ENCODE results near the gene PGM2L1.

DNA sequence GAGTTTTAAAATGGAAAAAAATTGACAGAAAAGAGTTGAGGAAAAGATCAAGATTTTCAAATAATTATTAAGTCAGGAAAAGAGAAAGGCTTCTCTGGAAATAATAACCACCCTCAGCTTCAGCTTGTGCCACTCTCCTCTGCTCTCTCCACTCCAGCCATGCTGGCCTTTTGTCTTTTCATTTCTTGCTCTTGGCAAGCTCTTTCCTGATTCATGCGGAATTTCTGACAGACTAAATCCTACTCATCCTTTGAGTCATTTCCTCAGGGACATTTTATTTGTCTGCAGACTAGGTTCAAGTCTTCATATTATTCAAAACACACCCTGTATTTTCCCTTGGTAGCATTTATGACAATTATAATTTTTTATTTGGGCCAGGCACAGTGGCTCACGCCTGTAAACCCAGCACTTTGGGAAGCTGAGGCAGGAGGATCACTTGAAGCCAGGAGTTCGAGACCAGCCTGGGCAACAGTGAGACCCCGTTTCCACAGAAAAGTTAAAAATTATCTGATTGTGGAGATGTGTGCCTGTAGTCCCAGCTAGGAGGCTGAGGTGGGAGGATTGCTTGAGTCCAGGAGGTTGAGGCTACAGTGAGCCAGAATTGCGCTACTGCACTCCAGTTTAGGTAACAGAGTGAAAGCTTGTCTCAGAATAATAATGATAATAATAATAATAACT is 79.0 kb downstream of the PGM2L1 start:
- TF ChIP-seq, protein P1, sequence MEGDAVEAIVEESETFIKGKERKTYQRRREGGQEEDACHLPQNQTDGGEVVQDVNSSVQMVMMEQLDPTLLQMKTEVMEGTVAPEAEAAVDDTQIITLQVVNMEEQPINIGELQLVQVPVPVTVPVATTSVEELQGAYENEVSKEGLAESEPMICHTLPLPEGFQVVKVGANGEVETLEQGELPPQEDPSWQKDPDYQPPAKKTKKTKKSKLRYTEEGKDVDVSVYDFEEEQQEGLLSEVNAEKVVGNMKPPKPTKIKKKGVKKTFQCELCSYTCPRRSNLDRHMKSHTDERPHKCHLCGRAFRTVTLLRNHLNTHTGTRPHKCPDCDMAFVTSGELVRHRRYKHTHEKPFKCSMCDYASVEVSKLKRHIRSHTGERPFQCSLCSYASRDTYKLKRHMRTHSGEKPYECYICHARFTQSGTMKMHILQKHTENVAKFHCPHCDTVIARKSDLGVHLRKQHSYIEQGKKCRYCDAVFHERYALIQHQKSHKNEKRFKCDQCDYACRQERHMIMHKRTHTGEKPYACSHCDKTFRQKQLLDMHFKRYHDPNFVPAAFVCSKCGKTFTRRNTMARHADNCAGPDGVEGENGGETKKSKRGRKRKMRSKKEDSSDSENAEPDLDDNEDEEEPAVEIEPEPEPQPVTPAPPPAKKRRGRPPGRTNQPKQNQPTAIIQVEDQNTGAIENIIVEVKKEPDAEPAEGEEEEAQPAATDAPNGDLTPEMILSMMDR (IDR thresholded peaks at IDR 0.05 in 8 of 11, conservative IDR thresholded peaks at IDR 0.05 in 3 of 11), result no peak
- TF ChIP-seq POLR2AphosphoS5 (IDR thresholded peaks at IDR 0.05) (no peak), POLR2A (IDR thresholded peaks at IDR 0.05) (no peak)
